ENCODE data around the gene LNX1. TPM values are rescaled to one million over a fixed set of nuclear protein-coding genes. Genes with fewer than 3 reads are reported as not detected.

LNX1 gene
- total and polyA plus RNA-seq, 9 donors: 0.35 to 4.4 (median 1.5) TPM

- Histone ChIP-seq H3K9me3 (no peaks in the 10 kb centered on the region), H3K27me3 (no peaks in the 10 kb centered on the region), H3K27ac (no peak overlapping the region), H3K36me3 (no peaks in the 10 kb centered on the region), H3K4me3 (no peak overlapping the region), H3K4me1 (ENCODE audit: insufficient read depth) (peaks cover 5% of the 10 kb centered on the region)
- no peak for DNase-seq
- TF ChIP-seq POLR2A (IDR thresholded peaks at IDR 0.05): no peak
- TF ChIP-seq EP300 (IDR thresholded peaks at IDR 0.05): no peak
- TF ChIP-seq CTCF (IDR thresholded peaks at IDR 0.05): no peak
- intact Hi-C loops (cut with DNase I): no loop called here
- 87 to 88% (median 87%) methylated on average over 2 of the region's 2 CpGs for WGBS, 3 donors
Measured at GRCh38 chr4:53587135-53587534, 4.2 kb downstream of the LNX1 start.

- WGBS, 3 donors: 73 to 84% (median 73%) methylated on average over 6 of the region's 6 CpGs
- Histone ChIP-seq H3K27ac (no peak overlapping the region), H3K36me3 (no peaks in the 10 kb centered on the region), H3K27me3 (no peaks in the 10 kb centered on the region), H3K4me1 (ENCODE audit: insufficient read depth) (peaks cover 5% of the 10 kb centered on the region), H3K9me3 (no peaks in the 10 kb centered on the region), H3K4me3 (no peak overlapping the region)
- TF ChIP-seq CTCF (IDR thresholded peaks at IDR 0.05): no peak
- DNase-seq: no peak
- intact Hi-C loops (cut with DNase I): no loop called here
Measured at GRCh38 chr4:53586121-53586816, 5.0 kb downstream of the LNX1 start.

GRCh38 chr4:53584658-53585057 is 6.6 kb downstream of the LNX1 start:
- no peak for TF ChIP-seq CTCF (IDR thresholded peaks at IDR 0.05)
- no peak for TF ChIP-seq EP300 (IDR thresholded peaks at IDR 0.05)
- no peak for TF ChIP-seq POLR2A (IDR thresholded peaks at IDR 0.05)
- Histone ChIP-seq H3K27me3 (no peaks in the 10 kb centered on the region), H3K4me1 (ENCODE audit: insufficient read depth) (peaks cover 5% of the 10 kb centered on the region), H3K4me3 (no peak overlapping the region), H3K36me3 (no peaks in the 10 kb centered on the region), H3K9me3 (no peaks in the 10 kb centered on the region), H3K27ac (no peak overlapping the region)
- DNase-seq: no peak
- intact Hi-C loops (cut with DNase I): no loop called here
- 76 to 79% (median 78%) methylated on average over 4 of the region's 4 CpGs for WGBS, 3 donors

GRCh38 chr4:53583513-53583912 is 7.8 kb downstream of the LNX1 start:
- TF ChIP-seq EP300 (IDR thresholded peaks at IDR 0.05): no peak
- TF ChIP-seq POLR2A (IDR thresholded peaks at IDR 0.05): no peak
- TF ChIP-seq CTCF (IDR thresholded peaks at IDR 0.05): no peak
- intact Hi-C loops (cut with DNase I): no loop called here
- no peak for DNase-seq
- Histone ChIP-seq H3K4me3 (no peak overlapping the region), H3K36me3 (no peaks in the 10 kb centered on the region), H3K4me1 (ENCODE audit: insufficient read depth) (peaks cover 5% of the 10 kb centered on the region), H3K9me3 (no peaks in the 10 kb centered on the region), H3K27me3 (no peaks in the 10 kb centered on the region), H3K27ac (no peak overlapping the region)
- WGBS, 3 donors: 92 to 97% (median 92%) methylated on average over 3 of the region's 3 CpGs
